Astrocyte of the spinal cord (primary cell): ENCODE measurements around the gene OSBPL7.

Experiments
- DNase-seq: peaks from one replicate; pipeline ENCODE4 v3.0.0; 2011; ENCODE audit warnings: low read depth, low spot score
- H3K4me3 ChIP-seq: 2 replicates; pipeline ENCODE4 v1.5.1; 2011; ENCODE audit warnings: low read depth, mild to moderate bottlenecking, low read length, moderate library complexity
- CTCF ChIP-seq: IDR thresholded peaks from 2 replicates; pipeline ENCODE4 v1.5.1; 2012; ENCODE audit warnings: low read depth, mild to moderate bottlenecking, low read length, inconsistent platforms
- in situ Hi-C: cut with HindIII; loops from 2 replicates; pipeline ENCODE4 v1.10.0; 2017; ENCODE audit warnings: low sequenced_read_pairs

Gene OSBPL7

GRCh38 chr17:47816947-47817346 lies 4.6 kb downstream of the OSBPL7 start:
- no peak overlapping the region for H3K4me3 ChIP-seq
- TF ChIP-seq CTCF: no peak
- DNase-seq: no peak
- in situ Hi-C loops: no loop called here

DNA sequence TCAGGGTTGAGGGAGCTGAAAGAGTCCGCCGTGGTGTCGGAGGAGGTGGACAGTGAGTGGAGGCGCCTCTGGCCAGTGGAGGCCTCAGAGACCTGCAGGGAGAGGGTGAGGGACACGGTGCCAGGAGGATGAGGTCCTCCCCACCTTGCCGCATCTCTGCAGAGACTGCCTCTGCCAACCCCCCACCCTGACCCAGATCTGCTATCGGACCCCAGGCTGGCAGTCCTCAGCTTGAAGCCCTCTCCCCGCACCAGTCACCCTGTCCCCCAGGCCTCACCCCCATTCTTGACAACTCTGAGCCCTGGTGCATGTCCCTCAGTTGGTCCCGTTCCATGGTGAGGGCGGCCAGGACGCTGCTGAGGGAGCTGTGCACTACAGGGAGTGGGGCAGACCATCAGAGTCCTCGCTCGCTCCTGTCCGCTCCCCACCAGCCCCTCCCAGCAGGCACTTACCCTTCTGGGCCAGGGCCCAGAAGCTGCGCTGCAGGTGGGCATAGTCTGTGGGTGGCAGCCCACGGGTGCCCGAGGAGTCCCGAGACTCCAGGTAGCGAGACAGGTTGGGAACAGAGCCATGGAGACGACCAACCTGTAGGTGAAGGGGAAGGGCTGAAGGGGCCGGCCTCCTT lies 5.4 kb downstream of the OSBPL7 start:
- no peak for DNase-seq
- no peak for TF ChIP-seq CTCF
- H3K4me3 ChIP-seq: no peak overlapping the region
- in situ Hi-C loops: no loop called here

- TF ChIP-seq CTCF: no peak
- no peak for DNase-seq
- in situ Hi-C loops: no loop called here
- H3K4me3 ChIP-seq: no peak overlapping the region
These were observed 6.3 kb downstream of the OSBPL7 start for GRCh38 chr17:47815106-47815918.

- no peak for DNase-seq
- H3K4me3 ChIP-seq: no peak overlapping the region
- in situ Hi-C loops: no loop called here
- no peak for TF ChIP-seq CTCF
These were observed 8.0 kb downstream of the OSBPL7 start for GRCh38 chr17:47813512-47814031.

GRCh38 chr17:47813077-47813476 lies 8.5 kb downstream of the OSBPL7 start:
- no peak for TF ChIP-seq CTCF
- no peak for DNase-seq
- in situ Hi-C loops: no loop called here
- no peak overlapping the region for H3K4me3 ChIP-seq

DNA sequence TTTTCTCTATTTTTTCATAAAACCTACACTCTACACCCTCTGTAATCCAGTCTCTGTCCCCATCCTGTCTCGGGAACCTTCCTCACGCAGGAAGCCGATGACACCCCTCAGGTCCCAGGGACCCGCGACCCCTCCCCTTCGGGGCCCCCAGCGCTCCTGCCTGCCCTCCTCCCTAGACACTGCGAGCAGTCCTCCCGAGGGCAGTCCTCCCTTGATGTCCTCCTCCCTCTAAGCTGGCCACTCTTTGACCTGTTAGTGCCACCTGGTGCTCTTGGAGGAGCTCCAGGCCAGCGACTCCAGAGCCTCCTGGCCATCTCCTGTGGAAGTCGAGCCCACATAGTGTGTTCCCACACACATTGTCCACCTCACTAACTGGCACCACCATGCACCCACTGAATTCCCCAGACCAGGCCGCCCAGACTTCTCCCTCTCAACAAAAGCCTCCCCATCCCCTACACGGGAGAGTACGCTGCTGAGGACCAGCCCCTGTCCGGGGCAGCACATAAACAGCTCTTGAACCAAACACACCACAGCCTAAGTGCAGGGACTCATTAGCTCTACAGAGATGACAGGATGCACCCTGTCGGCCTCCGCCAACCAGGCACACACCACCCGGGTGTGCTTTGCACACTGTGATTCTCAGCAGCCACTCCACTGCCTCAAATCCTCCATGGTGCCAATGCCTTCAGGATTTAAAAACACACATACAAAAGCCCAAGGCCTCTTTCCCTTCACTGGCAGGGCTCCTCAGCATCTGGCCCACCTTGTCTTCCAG lies 9.3 kb downstream of the OSBPL7 start:
- DNase-seq: no peak
- H3K4me3 ChIP-seq: no peak overlapping the region
- in situ Hi-C loops: no loop called here
- TF ChIP-seq CTCF: no peak
